Heart left ventricle (tissue), 13 donors: Measurements from ENCODE around the gene TREML4.

Experiments used
- CTCF ChIP-seq, 12 donors: fragments of 200-600 bp; sonication (generic) in 4 of 12; IDR thresholded peaks; one replicate each; pipeline versions ENCODE4 v1.5.0 to v1.8.0; 2018 to 2022; ENCODE audit warnings: antibody characterized with exemption in 12 of 12, mild to moderate bottlenecking in 5 of 12
- POLR2A ChIP-seq, 2 donors: fragments of 450-650 bp; IDR thresholded peaks; one replicate each; pipeline ENCODE4 v1.6.1; 2017; ENCODE audit warnings: antibody characterized with exemption in 2 of 2, mild to moderate bottlenecking in 2 of 2, moderate library complexity in 2 of 2
- donor health status: ischemic (EF 13 %, LVEDD 7.1; RV severe dilation, severe dysfunction).
- donor health status: DM: no; HTN: yes; CAD: no.
- donor health status: DM: no; HTN: no; CAD: no.
- donor health status: ischemic (EF 25% LVEDD 6.9; RV normal size, moderate dysfunction).
- donor health status: ischemic (EF 25% LVEDD 5.7; RV mildly dilated, moderate dysfunction).
- donor health status: ischemic (EF 35%, LVEDD 5.7; RV mildly dilated, moderate dysfunction).
- donor health status: nonischemic (EF 11% LVEDD 7.7; RV severe dilation, severe dysfunction).
- donor health status: DM: yes; HTN: yes; CAD: no.
- donor health status: PGD.
- donor health status: ischemic (EF 29% LVEDD 5.4; RV normal size, mild dysfunction).
- donor health status: nonischemic (EF 23%, LVEDD 6.1; RV moderate dilation, normal function).

DNA sequence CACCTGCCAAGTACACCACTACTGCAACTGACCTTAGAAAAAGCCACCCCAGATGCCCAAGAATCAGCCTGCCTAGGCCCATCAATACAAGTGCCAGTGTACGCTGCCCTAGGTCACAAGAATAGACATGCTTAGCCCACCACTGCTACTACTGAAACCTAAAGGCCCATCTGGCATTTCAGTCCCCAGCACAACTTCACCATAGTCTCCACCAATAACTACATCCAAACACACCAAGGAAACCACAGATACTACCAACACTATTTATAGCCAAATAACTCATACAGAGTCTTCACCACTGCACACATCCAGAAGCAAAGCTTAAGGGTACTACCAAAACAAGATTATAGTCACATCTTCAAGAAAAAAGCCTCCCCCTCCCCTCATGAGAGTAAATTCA lies 28.2 kb downstream of the TREML4 start:
- TF ChIP-seq CTCF (IDR thresholded peaks at IDR 0.05) (no peak), POLR2A (IDR thresholded peaks at IDR 0.05) (no peak)
